Activated CD4-positive, CD25-positive, alpha-beta regulatory T cell treated with anti-CD3 and anti-CD28 coated beads, Interleukin-2, amount 50 U/mL, for 16 hours (primary cell): Measurements from ENCODE around the gene TMEM141.
A peak's percentile ranks its signal among the peaks of the same experiment; 100 is the strongest.

ENCODE experiments used
- DNase-seq: peaks from one replicate; pipeline ENCODE4 v3.0.0-alpha.2; 2020; ENCODE audit warnings: low read depth, low spot score

Gene TMEM141

DNA sequence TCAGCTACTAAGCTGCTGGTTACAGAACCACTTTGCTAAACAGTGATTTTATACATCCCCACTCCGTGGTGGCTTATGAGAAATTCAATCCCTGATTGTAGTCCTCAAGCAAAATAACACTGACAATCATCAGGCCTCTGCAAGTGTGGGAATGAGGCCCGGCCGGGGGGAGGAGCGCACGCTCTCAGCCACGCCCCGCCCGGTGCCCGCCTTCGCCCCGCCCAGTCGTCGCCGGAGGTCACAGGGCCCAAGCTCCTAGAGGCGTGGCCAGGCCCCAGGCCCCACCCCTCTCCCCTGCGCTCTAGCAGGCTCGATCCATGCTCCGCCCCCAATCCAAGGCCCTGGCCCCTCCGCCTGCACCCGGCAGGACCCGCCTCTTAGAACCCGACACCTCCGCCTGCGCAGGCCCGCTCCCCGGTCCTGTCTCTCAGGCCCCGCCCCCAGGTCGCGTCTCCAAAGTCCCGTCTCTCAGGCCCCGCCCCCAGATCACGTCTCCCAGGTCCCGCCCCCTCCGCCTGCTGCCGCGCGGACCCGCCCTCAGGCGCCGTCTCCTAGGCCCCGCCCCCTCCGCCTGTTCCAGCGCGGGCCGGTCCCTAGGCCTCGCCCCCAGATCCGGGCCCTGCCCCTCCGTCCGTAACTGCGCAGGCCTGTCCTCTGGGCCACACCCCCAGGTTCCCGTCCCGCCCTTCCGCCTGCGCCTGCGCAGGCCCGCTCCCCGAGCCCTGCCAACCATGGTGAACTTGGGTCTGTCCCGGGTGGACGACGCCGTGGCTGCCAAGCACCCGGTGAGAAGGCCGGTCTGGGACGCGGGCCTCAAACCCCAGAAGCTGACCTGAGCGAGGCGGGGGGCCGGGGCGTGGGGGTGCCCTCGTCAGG lies at the start of gene TMEM141:
Gene TMEM141 (plus strand): TSS at position 705 of the 876 bp plus-strand sequence. CDS start 27 bp downstream, at position 732.
- peak; percentile 98 for DNase-seq

DNA sequence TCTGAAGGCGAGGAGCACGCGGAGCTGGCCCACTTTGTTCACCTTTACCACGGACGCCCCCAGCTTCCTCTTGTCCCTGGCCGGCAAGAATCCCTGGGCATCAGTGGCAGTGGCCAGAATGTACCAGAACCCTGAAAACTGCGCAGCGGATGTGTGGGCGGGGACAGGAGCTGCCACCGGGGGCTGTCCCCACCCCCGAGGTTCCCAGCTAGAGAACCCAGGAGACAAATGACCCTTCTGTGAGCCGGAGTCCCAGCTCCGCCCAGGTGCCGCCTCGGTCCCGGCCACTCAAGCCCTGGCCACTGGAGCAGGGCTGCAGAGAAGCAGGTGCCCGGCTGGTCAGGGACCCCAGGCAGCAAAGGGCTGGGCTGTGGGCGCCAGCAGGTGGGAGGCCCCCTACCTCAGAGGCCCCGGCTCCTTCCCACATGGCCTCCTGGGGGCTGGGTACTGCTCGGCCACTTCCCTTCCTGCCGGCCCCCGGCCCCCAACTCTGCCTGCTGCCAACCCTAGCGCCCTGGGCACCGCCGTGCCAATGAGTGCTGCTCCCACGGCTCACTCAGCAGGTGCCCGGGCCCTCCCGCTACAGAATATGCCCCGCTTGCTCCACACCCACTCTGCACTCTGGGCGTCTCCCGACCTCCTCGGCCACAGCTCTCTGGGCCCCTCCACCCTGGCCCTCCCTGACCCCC lies 49.1 kb upstream of the TMEM141 start:
- no peak for DNase-seq

DNA sequence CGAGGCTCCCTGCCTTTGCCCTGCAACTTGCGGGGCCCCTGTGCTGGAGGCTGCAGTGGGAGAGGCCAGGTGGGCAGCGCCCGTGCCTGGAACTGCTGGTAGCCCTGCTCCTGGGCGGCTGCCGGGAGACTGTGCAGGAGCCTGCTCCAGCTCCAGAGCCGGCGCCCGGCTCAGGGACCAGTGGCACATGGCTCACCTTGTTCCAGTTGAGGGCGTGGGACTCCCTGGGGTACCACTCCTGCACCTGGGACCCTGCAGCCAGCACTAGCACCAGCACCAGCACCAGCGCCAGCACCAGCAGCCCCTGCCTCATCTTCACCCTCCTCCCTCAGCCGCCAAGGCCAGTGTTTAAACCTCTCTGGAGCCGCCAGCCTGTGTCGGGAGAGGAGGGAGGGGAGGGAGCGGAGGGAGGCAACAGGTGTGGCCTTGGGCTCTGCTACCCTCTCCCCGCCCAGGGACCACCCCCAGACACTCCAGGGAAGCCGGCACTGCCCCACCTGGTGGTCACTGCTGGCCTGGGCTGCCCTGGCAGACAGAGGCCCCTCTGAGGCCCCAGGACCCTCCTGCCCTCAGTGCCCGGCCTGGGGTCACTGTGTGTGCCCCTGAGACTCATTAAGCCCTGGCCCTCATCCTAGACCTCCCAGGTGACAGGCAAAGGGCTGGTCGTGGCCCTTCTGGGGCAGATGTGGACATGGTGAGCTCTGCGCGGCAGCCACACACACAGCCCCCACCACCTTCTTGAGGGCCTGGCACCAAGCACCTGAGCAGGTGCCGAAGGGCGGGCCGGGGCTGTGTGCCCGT lies 48.4 kb upstream of the TMEM141 start, which contains the start of gene LCN10:
Gene LCN10 (minus strand): TSS at position 350 of the 801 bp plus-strand sequence. CDS start 37 bp downstream, at position 313.
- DNase-seq, result no peak

DNA sequence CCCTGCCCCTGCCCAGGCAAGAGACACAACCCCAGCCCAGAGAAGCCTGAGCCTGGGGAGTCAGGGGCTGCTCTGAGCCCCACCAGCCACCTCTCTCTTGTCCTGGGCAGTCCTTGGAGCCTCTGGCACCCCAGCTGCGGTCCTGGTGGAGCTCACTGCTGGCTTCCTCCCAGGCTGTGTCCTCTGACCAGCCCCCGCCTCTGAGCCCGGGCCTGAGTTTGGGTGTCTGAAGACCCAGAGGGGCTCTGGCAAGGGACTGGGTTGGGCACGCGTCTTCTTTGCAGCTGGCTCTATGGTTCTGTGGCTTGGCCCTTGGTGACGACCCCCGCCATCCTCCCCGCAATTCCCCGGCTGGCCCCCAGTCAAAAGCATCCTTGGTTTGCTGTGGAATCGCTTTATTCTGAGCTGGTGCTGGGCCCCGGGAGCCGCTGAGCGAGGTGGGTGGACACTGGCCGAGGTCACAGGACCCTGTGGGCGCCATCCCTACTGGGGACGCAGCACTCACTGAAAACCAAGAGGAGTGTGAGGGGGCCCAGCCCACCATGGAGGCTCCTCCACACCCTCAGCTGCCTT lies 47.4 kb upstream of the TMEM141 start:
- no peak for DNase-seq

DNA sequence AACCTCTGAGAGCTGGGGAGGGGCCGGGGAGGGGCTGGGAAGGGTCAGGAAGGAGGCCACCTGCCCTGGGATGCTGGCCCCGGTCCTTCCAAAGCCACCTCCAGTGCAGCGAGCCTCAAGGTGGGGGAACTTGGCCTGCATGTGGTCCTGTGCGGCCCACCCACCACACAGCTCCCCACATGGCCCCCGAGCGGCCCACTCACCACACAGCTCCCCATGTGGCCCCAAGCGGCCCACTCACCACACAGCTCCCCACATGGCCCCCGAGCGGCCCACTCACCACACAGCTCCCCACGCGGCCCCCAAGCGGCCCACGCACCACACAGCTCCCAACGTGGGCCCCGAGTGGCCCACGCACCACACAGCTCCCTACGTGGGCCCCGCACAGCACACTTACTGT lies 46.4 kb upstream of the TMEM141 start:
- DNase-seq, result no peak

DNA sequence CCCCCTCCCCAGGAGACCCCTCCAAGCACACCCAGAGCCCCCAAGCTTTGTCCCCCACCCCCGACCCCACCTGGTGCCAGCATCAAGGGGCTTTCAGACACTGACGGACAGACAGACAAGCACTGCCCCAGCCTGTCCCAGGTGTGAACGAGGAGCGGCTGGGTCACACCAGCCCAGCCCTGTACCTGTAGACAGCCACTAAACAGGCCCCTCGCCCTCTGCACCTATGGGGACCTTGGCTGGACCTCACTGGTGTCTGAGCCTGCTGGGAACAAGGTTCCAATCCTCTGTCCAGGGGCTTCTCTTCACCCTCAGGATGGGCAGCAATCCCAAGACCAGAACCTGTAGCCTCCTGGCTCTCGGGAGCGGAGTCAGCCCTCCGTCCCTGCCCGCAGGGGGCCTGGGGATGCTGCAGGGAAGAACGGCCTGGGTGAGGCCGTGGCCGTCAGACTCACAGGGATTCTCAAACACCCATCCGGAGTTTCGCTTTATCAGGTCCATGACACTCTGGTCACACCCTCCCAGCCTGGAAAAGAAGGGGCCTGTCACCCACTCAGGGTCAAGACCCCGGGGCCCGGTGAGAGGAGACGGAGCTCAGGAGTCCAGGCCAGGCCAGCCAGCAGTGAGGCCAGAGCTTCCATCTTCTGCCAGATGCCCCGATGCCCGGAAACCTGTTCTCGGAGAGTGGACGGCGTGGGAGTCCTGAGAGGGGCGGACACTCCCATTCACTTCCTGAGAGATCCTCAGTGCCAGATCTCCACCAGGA lies 45.6 kb upstream of the TMEM141 start:
- no peak for DNase-seq

DNA sequence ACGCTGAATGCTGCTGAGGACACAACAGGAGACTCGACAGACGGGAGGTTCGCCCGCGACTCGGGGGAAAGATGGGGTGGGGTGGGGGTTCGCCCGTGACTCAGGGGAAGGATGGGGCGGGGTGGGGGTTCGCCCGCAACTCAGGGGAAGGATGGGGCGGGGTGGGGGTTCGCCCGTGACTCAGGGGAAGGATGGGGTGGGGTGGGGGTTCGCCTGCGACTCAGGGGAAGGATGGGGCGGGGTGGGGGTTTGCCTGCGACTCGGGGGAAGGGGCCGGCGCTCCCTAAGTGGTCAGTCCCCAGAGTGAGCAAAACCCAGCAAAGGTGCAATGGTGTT lies 45.0 kb upstream of the TMEM141 start:
- DNase-seq, result no peak

DNA sequence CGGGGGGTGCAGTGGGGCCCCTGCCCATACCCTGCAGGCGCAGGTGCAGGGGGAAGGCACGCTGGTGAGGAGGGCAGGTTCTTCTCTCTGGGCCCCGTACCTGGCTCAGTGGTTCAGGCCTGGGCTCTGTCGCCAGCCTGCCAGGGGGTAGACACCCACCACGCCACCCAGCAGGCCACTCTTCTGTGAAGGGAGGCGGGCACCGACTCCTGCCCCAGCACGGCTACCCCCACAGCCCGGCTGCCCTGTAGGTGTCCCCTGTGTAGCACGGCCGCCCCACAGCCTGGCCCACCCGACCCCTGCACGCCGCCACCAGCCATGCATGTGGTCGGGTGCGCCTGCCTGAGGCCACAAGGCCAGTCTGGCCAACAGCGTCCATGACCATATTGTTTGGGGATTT lies 44.5 kb upstream of the TMEM141 start:
- no peak for DNase-seq

DNA sequence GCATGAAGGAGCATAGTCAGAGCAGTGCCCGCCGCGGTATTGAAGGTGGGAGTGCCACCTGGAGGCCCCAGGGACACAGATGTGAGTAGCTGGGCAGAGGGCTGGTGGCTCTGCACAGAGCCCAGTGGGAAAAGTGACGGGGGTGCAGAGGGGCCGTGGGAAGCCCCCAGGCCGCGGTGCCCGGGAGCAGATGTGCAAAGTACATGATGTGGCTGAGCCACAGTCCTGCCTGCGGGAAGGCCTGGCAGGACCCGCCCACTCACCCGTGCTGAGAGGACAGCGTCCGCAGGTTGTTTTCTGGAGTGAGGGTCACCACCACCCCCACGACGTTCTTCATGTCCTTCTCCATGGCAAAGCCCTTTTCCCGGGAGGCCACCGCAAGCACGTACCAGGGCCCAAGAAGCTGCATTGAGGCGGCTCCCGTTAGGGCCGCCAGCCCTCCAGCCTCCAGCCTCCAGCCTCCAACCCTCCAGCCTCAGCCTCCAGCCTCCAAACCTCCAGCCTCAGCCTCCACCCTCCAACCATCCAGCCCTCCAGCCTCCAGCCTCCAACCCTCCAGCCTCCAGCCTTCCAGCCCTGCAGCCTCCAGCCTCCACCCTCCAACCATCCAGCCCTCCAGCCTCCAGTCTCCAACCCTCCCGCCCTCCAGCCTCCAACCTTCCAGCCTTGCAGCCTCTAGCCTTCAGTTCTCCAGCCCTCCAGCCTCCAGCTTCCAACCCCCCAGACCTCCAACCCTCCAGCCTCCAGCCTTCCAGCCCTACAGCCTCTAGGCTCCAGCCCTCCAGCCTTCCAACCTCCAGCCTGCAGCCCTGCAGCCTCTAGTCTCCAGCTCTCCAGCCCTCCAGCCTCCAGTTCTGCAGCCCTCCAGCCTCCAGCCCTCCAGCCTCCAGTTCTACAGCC lies 43.7 kb upstream of the TMEM141 start:
- DNase-seq, result no peak

DNA sequence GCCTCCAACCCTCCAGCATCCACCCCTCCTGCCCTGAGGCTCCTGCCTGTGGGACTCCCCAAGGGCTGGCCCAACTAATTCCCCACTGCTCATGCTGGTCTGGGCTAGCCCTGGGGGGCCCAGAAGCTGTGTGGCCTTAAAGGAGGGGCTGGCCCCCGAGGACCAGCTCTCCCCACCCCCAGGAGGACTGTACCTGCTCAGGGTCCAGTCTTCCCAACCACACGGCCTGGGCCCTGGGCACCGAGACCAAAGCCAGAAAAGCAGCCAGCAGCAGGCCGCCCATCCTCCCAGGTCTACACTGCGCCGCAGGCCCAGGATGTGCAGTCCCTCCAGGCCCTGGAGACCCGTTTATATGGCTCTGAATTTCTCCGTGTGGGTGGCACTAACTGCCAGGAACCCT lies 42.9 kb upstream of the TMEM141 start, which contains the start of gene LCN6:
Gene LCN6 (minus strand): TSS at position 325 of the 400 bp plus-strand sequence. CDS start 42 bp downstream, at position 283.
- no peak for DNase-seq

DNA sequence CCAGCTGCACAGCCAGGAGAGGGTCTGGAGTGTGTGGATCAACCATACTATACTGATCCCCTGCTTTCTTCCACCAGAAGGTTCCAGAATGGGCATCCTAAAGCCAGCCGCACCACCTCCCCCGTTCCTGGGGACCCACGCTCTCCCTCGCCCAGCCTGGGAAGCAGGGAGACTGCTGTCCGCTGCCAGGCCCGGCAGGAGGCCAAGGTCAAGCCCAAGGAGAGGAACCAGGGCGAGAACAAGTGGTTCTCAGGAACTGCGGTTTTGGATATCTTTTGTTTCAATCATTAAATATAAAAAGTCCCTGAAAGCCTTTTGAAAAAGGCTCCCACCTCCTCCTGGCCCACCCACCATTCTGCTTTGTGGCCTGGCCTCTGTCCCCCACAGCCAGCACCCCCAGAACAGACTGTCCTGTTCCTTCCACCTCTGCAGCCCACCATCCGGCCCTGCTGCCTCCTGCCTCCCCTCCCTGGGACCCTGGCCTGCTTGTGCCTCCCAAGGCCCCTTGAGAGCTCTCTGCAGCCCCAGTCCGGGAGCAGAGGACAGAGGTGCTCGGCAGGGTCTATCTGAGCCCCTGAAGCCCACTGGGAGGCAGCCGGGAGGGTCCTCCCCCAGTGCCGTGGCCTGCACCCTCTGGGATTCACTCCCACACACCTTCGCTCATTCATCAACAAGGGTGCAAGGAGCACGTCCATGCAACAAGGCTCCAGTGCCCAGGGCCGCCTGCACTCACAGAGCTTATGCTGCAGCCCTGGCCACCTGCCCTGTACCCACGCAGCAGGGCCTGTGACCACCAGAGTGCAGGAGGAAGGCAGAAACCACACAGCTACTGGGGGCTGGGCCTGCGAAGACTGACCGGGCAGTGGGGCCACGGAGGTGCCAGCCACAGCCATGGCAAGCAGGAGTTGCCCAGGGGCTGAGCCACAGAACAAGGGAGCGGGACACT lies 42.2 kb upstream of the TMEM141 start:
- DNase-seq, result no peak

DNA sequence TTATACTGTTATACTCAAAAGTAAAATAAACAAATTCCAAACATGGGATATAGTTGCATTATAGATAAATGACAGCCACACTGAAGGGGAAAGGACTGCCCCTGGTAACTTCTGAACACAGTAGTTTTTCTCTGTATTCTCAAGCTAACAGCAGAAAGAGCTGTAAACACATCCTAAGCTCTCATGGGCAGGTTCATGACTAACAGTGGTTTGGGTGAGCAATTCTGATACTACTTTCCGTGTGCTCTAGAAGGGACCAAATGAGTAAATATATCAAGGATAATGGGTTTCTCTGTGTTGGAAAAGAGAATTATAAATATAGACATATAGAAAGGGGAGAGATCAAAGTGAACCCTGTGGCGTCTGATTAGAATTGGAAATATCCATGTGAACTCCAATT lies 40.6 kb upstream of the TMEM141 start:
- DNase-seq, result no peak

DNA sequence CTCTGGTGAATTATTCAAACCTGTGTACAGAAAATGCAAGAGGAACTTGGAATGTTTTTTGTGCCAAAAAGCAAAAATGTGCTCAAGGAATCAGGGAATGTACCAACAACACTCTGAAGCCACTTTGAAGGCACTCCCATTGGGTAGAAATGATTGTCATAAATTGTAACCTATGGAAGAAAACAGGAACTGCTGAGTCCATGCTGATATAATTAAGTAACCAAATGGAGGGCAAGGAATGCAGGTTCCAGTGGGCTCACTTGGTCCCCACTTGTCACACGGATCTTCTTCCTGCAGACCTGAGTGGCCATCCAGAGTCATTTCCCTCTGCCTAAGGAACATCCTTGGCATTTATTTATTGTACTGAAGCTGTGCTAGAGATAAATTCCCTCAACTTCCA lies 39.9 kb upstream of the TMEM141 start:
- no peak for DNase-seq

DNA sequence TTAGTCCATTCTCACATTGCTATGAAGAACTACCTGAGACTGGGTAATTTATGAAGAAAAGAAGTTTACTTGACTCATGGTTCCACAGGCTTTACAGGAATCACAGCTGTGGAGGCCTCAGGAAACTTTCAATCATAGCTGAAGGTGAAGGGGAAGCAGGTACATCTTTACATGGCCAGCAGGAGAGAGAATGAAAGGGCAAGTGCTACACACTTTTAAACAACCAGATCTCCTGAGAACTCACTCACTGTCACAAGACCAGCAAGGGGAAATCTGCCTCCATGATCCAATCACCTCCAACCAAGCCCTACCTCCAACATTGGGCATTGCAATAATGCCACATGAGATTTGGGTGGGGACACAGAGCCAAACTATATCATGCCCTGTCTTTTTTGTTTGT lies 39.3 kb upstream of the TMEM141 start:
- DNase-seq, result no peak

DNA sequence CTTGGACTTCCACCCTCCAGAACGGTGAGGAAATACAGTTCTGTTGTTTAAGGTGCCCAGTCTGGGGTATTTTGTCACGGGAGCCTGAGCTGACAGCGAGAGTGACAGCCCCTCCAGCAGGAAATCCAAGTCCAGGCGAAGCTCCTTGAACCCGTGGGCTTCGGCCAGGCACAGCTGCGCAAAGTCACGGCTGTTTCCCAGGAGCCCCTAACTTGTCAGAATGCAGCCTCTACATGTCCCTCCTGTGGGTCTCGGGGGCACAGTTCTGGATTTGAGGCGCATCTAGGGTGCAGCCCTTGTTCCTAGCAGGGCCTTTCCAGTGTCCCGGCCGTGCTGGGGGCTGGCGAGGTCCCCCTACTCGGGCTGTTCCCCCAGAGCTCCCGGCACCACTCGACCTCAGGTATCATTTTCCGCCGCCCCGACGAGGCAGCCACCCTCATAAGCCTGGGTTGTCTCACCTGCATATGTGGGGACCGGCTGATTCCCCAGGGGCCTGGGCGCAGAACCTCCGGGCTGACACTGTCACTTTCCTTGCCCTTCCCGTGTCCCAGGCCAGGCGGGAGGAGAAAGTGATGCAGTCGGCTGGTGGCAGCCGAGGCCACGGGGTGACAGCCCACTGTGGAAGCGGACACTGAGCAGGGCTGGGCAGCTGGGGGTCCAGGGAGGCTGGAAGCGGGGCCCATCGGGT lies 37.6 kb upstream of the TMEM141 start:
- DNase-seq, result no peak

DNA sequence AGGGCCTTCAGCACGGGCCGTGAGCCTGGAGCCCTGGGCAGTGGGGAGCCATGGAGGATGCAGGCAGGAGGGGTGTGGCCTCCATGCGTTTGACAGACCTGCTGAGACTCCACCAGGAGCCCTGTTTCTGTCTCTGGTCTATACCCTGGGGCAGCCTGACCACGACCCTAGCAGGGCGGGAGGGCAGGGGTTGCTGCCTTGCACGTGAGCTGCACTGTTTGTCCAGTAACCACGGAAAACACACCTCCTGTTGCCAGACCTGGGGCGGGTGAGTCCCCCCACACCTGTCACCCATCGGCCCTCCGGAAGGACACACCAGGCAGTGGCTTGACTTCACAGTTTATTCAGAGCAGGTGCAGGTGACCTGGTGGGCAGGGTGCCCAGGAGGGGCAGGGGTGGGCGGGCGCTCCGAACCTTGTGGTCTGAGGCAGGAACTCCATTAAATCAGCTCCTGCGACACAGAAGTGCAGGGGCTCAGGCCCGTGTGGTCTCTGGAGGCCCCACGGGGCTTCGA lies 37.0 kb upstream of the TMEM141 start:
- no peak for DNase-seq

DNA sequence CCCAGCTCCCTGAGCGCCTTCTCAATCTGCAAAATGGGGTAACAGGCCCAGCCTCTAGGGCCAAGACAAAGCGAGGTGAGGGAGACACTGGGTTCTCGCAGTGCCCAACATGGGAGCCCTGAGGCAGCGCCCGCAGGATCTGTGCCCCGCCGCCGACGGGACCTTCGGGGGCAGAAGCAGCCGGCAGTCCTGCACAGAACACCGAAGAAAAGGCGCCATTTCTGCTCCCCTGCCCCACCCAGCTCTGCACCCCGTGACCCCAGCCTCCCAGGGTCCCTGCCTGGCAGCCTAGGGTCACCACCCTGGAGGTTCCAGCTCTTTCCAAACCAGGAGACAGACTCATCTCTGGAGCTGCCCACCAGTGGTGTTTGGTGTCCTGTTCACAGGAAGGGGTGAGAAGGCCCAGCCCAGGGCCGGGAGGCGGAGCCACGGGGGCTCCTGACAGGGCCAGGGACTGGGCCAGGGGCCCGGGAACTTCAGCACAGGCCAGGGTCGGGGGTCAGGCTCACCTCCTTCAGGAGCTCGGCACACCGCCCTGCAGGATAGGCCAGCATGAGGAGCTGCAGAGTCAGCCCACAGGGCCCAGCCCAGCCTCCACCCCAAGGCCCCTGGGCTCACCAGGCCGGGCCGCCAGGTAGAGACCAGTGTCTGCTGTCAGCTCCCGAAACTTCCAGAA lies 36.4 kb upstream of the TMEM141 start:
- DNase-seq, result no peak
